Measurements from ENCODE around the gene PCNT. TPM values are rescaled to one million over a fixed set of nuclear protein-coding genes. Genes with fewer than 3 reads are reported as not detected.

PCNT gene
- total and polyA plus RNA-seq, 2 of the 4 experiments (the other 2 are of a cell fraction): 10.0 to 19.4 TPM

DNA sequence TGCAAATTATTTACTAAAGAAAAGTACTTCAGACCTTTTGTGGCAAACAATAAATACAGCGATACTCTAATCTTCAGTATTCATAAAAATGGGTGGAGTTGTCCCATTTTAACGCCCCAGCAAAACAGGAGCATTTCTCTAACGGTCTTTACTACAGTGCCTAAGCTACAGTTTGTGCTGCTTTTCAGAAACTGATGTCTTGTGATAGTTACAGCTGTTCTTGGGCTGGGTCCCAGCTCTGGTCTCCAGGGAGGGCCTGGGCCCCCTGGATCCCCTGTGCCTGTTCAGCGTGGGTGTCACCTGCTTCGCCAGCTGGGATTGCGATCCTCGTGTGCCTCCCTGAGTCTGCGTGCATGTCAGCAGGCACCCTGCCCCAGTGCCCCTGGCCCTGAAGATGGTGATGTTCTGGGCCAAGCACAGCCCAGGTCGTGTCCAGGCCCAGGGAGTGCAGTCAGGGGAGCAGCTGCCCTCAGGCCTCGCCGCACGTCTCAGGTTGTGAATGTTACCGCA lies 70.7 kb downstream of the PCNT start:
- intact Hi-C loops (cut with micrococcal nuclease) (no loop called here), dilution Hi-C loops (cut with HindIII; ENCODE audit: low sequenced_read_pairs, unreplicated experiment) (no loop called here), in situ Hi-C loops (cut with MboI; ENCODE audit: low sequenced_read_pairs) (no loop called here)
- Histone ChIP-seq H3K9ac (ENCODE audit: low read depth, low read length) (no peak overlapping the region), H2BK120ac (ENCODE audit: low read depth, low read length) (no peak overlapping the region), H3K4me2 (ENCODE audit: low read depth, low read length) (no peak overlapping the region), H3K9me3 (ENCODE audit: control insufficient read depth, insufficient read depth, low read length) (no peaks in the 10 kb centered on the region), H3K4me3 (ENCODE audit: insufficient read depth, low read depth, low read length) (no peak overlapping the region), H2BK5ac (ENCODE audit: low read depth, low read length, poor library complexity, severe bottlenecking) (no peak overlapping the region), H3K79me1 (ENCODE audit: low read depth in 1 of 2, low read length in 2 of 2) (peaks cover 7 to 11% of the 10 kb centered on the region in 2 experiments; a peak in 3 of 4 replicates), H3K18ac (ENCODE audit: low read depth, low read length) (no peak overlapping the region), H2AFZ (replicated peaks; ENCODE audit: low read length, poor library complexity) (no peak overlapping the region), H2AK5ac (ENCODE audit: low read depth, low read length) (no peak overlapping the region), H3K56ac (ENCODE audit: extremely low read depth, insufficient read depth, low read length) (no peak overlapping the region), H2AK9ac (replicated peaks; ENCODE audit: low read depth, low read length, poor library complexity) (no peak overlapping the region), H3K36me3 (ENCODE audit: control insufficient read depth, insufficient read depth, low read length) (peaks cover 46% of the 10 kb centered on the region), H2BK20ac (ENCODE audit: low read depth, low read length) (no peak overlapping the region), H4K91ac (ENCODE audit: insufficient read depth, low read depth, low read length) (no peak overlapping the region), H3K4ac (ENCODE audit: low read depth, low read length) (no peak overlapping the region), H3K9me1 (ENCODE audit: insufficient read depth, low read length) (no peaks in the 10 kb centered on the region), H3K27me3 (ENCODE audit: control insufficient read depth, insufficient read depth, low read length) (no peaks in the 10 kb centered on the region), H3K27ac (ENCODE audit: insufficient read depth, low read length) (no peak overlapping the region), H2BK15ac (ENCODE audit: low read depth, low read length) (no peak overlapping the region), H3K23ac (ENCODE audit: low read depth, low read length) (no peak overlapping the region), H4K20me1 (ENCODE audit: insufficient read depth, low read length) (no peaks in the 10 kb centered on the region), H4K8ac (ENCODE audit: low read depth in 2 of 2, low read length in 2 of 2) (no peak overlapping the region), H4K5ac (ENCODE audit: low read depth, low read length) (no peak overlapping the region), H3K14ac (replicated peaks; ENCODE audit: low read depth, low read length) (no peak overlapping the region), H3K4me1 (ENCODE audit: control insufficient read depth, insufficient read depth, low read length) (no peaks in the 10 kb centered on the region)
- POLR2A ChIA-PET (ENCODE audit: unreplicated experiment): interaction anchor here (0.6 kb wide), 1 partner anchor 1924 kb away, joined by 7 read pairs; no protein-coding TSS in a partner anchor
- TF ChIP-seq, protein P1, sequence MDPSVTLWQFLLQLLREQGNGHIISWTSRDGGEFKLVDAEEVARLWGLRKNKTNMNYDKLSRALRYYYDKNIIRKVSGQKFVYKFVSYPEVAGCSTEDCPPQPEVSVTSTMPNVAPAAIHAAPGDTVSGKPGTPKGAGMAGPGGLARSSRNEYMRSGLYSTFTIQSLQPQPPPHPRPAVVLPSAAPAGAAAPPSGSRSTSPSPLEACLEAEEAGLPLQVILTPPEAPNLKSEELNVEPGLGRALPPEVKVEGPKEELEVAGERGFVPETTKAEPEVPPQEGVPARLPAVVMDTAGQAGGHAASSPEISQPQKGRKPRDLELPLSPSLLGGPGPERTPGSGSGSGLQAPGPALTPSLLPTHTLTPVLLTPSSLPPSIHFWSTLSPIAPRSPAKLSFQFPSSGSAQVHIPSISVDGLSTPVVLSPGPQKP (IDR thresholded peaks at IDR 0.05; ENCODE audit: borderline replicate concordance, low read depth, low read length): no peak
- no peak for TF ChIP-seq MXI1 (IDR thresholded peaks at IDR 0.05; ENCODE audit: borderline replicate concordance, low read depth, low read length)
- TF ChIP-seq BHLHE40 (IDR thresholded peaks at IDR 0.05; ENCODE audit: low read depth, low read length): no peak
- no peak for TF ChIP-seq CHD1 (IDR thresholded peaks at IDR 0.05; ENCODE audit: low read depth, low read length)
- no peak for TF ChIP-seq POLR2A (IDR thresholded peaks at IDR 0.05; ENCODE audit: low read depth, low read length)
- no peak for TF ChIP-seq FOS (IDR thresholded peaks at IDR 0.05; ENCODE audit: low read depth, low read length)
- TF ChIP-seq MAFK (IDR thresholded peaks at IDR 0.05; ENCODE audit: low read depth, low read length): no peak
- no peak for TF ChIP-seq RAD21 (IDR thresholded peaks at IDR 0.05; ENCODE audit: low read length)
- TF ChIP-seq, protein P2, sequence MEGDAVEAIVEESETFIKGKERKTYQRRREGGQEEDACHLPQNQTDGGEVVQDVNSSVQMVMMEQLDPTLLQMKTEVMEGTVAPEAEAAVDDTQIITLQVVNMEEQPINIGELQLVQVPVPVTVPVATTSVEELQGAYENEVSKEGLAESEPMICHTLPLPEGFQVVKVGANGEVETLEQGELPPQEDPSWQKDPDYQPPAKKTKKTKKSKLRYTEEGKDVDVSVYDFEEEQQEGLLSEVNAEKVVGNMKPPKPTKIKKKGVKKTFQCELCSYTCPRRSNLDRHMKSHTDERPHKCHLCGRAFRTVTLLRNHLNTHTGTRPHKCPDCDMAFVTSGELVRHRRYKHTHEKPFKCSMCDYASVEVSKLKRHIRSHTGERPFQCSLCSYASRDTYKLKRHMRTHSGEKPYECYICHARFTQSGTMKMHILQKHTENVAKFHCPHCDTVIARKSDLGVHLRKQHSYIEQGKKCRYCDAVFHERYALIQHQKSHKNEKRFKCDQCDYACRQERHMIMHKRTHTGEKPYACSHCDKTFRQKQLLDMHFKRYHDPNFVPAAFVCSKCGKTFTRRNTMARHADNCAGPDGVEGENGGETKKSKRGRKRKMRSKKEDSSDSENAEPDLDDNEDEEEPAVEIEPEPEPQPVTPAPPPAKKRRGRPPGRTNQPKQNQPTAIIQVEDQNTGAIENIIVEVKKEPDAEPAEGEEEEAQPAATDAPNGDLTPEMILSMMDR (conservative IDR thresholded peaks at IDR 0.05; ENCODE audit: low read depth, low read length): no peak
- TF ChIP-seq RFX5 (IDR thresholded peaks at IDR 0.05; ENCODE audit: low read depth, low read length): no peak
- no peak for TF ChIP-seq RCOR1 (IDR thresholded peaks at IDR 0.05; ENCODE audit: insufficient replicate concordance, low read length)
- TF ChIP-seq CEBPB (IDR thresholded peaks at IDR 0.05; ENCODE audit: low read depth, low read length): no peak
- no peak for TF ChIP-seq SMC3 (IDR thresholded peaks at IDR 0.05; ENCODE audit: low read depth, low read length)
- no peak for TF ChIP-seq MAZ (IDR thresholded peaks at IDR 0.05; ENCODE audit: borderline replicate concordance, low read depth, low read length)
- TF ChIP-seq NFE2L2 (IDR thresholded peaks at IDR 0.05; ENCODE audit: low read depth, low read length): no peak
- TF ChIP-seq, protein P3, sequence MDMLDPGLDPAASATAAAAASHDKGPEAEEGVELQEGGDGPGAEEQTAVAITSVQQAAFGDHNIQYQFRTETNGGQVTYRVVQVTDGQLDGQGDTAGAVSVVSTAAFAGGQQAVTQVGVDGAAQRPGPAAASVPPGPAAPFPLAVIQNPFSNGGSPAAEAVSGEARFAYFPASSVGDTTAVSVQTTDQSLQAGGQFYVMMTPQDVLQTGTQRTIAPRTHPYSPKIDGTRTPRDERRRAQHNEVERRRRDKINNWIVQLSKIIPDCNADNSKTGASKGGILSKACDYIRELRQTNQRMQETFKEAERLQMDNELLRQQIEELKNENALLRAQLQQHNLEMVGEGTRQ (IDR thresholded peaks at IDR 0.05; ENCODE audit: low read depth, low read length): no peak
- WGBS, 2 experiments (ENCODE audit: extremely low coverage in 2 of 2, insufficient read length in 1 of 2): 100% methylated on average over 8 of the region's 13 CpGs; no CpG with 5 or more reads in 1 of the 2 experiments
- DNase-seq (no peak), ATAC-seq (ENCODE audit: low read depth) (no peak)
- no TSS peak for BruUV-seq (replicated peaks)
- CTCF ChIA-PET: no interaction called here
